Uterus (tissue), 2 donors: ENCODE data around the gene MAPK9.

Experiments
- CTCF ChIP-seq, 4 experiments: fragments of 200-600 bp in 2 of 4; fragments of 450-650 bp in 2 of 4; sonication (generic) in 2 of 4; IDR thresholded peaks; one replicate each; pipeline ENCODE4 v1.5.1; 2016 to 2019; ENCODE audit warnings: antibody characterized with exemption in 4 of 4, mild to moderate bottlenecking in 2 of 4, moderate library complexity in 1 of 4
- POLR2A ChIP-seq, 2 donors: fragments of 450-650 bp; IDR thresholded peaks; one replicate each; pipeline ENCODE4 v1.6.1; 2016; ENCODE audit warnings: antibody characterized with exemption in 2 of 2, mild to moderate bottlenecking in 1 of 2, moderate library complexity in 1 of 2

GRCh38 chr5:180210961-180211760 lies 80.7 kb downstream of the MAPK9 start:
- TF ChIP-seq POLR2A (IDR thresholded peaks at IDR 0.05) (no peak), CTCF (IDR thresholded peaks at IDR 0.05) (no peak)
